Stimulated activated CD4-positive, alpha-beta T cell treated with anti-CD3 and anti-CD28 coated beads, Interleukin-4, amount 100 ng/mL, for 48 hours (primary cell): ENCODE data around the gene RAD23B.
A peak's percentile ranks its signal among the peaks of the same experiment; 100 is the strongest.

Source experiments
- DNase-seq, 2 donors: peaks; one replicate each; pipeline ENCODE4 v3.0.0-alpha.2; 2020; ENCODE audit warnings: low read depth in 2 of 2

Gene RAD23B

DNA sequence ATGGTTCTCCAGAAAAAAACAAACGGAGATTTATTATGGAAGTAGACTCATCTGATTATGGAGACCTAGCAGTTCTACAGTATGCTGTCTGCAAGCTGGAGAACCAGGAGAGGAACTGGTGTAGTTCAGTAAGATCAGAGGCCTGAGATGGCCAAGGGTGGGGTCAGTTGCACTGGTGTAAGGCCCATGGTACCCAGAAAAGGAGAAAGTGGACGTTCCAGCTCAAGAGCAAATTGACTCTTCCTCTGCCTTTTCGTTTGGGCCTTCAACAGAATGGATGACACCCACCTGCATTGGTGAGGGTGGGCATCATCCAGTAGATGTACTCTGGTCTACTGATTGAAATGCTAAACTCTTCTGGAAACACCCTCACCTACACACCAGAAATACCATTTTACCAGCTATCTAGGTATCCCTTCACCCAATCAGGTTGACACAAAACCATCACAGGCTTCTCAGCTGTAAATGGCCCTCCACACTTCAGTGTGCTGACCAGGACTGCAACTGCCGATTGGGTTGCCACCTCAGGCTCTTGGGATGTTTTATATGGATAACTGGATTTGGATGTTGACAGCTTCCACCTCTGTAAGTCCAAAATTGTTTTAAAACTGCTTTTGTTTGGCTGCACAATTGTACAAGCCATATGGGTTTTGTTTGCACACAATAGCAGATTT lies 51.2 kb downstream of the RAD23B start:
- no peak for DNase-seq

GRCh38 chr9:107335331-107335730 lies 52.3 kb downstream of the RAD23B start:
- no peak for DNase-seq

GRCh38 chr9:107336718-107337360 lies 53.8 kb downstream of the RAD23B start:
- DNase-seq, result no peak

GRCh38 chr9:107337676-107338590 lies 54.9 kb downstream of the RAD23B start:
- no peak for DNase-seq

DNA sequence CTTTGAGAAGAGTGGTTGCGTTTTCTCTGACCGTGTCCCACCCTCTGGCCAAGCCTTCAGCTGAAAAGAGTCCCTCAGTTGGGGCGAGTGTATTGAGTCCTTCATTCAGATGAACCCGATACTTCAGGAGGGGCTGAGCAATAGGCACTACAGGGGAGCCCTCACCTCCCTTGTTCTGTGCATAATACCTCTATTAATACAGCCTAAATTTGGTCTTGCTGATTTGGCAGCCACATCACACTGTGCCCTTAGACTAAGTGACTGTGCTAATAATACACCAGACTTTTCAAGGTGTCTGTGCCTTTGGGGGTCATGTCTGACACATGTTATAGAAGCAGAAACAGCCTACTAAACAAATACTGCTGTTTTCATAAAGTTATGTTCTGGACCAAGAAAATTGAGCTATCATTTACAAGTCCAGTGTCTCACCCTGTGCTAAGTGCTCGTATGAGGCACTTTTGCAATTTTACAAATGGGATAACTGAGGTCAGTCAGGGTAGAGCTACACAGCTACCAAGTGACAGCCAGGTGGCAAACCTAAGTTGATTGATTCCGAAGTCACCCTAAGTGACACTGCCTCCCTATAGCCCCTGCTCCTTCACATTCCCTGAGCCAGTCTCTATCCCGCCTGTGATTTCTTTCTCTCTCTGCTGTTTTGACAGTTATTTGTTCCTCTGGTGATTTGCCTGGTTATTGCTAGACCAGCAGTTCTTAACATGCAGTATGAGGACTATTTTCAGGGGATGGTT lies 56.0 kb downstream of the RAD23B start:
- DNase-seq, result no peak

DNA sequence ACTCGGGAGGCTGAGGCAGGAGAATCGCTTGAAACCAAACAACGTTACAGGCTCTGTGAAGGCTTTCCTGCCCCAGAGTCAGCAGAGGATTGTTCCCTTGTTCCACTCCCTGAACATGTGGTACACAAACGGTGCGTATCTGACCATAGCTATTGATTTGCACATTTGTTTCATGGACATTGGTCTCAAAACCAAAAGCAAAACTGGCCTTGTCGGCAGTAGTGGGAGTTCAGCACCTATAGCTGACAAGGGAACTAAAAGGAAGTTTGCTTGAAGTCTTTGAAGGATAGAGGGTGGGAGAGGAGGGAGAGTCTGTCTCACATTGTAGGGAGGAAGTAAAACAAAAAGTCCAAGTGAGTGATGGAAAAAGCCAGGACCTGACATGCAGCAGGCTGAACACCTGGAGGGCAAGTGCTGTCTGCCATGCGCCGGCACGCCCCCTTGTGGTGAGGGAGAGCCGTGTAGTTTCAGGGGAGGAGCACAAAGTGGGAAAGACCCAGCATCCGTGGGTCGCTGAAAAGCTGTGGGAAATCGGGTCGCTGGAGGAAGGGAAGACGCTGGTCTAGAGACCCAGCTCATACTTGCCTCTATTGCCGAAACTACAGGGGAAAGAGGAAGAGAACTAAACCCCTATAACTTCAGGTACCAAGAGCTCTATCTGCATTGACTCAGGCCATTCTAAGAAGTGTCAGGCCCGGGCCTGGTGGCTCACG lies 58.0 kb downstream of the RAD23B start:
- peak; percentile 79 to 82 for DNase-seq

DNA sequence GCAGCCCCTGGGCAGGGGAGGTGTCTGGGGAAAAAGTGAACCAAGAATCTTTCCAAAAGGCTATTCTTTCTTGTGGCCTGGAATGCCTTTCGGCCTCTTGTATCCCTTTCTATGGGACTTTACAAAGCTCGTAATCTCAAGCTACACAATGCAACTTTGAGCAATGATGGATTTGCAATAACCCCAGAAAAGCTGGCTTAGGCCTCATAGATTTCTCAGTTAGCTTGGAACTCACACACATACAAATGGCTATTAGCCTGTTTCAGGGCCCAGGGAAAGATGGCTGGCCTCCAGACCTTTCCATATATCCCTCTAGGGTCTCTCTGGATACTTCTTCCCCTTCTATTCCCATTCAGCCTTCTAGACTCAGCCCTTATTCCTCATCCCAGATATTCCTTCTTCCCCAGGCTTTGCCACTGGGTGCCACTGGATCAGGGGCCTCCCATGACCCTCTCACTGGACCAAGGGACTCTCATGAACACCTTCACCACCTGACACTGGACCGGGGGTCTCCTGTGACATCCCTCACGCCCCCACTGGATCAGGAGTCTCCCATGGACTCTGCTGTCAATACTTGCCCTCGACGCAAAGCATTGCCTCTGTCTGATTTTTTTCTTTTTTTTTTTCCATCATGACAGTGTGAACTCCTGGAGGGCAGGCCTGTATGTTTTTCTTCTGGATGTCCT lies 59.5 kb downstream of the RAD23B start:
- no peak for DNase-seq

GRCh38 chr9:107345327-107345726 lies 62.2 kb downstream of the RAD23B start:
- no peak for DNase-seq

- DNase-seq, result no peak
These were observed 65.8 kb downstream of the RAD23B start for GRCh38 chr9:107348836-107349235.

GRCh38 chr9:107350443-107350842 lies 67.4 kb downstream of the RAD23B start:
- no peak for DNase-seq

DNA sequence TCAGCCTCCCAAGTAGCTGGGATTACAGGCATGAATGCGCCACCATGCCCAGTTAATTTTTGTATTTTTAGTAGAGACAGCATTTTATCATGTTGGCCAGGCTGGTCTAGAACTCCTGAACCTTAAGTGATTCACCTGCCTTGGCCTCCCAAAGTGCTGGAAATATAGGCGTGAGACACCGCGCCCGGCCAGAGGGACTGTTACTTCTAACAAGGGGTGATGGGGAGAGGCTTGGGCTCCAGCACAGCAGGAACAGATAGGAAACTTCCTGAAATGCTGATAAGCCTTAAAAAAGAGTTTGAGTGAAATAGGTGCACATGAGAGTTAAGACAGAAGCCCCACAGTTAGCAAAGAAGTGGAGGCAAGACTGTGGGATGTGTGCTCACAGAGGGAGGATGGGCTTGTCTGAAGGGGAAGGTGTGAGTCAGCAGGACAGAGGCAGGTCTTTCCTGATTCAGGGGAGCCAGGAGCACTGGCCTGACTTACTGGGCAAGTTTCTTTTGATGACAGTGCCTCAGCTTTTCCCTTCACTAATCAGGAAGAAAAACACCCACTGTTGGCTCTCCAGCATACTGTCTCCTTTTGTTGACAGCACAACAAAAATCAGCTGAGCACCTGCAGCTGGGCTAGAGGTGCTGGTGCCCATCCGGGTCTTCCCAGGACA lies 68.4 kb downstream of the RAD23B start:
- DNase-seq, result no peak

DNA sequence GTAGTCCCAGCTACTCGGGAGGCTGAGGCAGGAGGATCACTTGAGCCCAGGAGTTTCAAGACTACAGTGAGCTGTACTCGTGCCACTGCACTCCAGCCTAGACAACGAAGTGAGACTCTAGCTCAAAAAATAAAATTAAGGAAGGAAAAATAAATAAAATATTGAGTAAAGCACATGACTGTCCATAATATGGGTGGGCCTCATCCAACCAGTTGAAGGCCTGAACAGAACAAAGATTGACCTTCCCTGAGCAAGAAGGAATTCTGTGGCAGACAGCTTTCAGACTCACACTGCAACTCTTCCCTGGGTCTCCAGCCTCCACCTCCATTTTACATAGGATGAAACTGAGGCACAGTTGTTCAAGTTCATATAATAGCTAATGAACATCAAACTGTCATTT lies 72.3 kb downstream of the RAD23B start:
- DNase-seq, result no peak

- DNase-seq, result no peak
These were observed 75.9 kb downstream of the RAD23B start for GRCh38 chr9:107358986-107359385.

DNA sequence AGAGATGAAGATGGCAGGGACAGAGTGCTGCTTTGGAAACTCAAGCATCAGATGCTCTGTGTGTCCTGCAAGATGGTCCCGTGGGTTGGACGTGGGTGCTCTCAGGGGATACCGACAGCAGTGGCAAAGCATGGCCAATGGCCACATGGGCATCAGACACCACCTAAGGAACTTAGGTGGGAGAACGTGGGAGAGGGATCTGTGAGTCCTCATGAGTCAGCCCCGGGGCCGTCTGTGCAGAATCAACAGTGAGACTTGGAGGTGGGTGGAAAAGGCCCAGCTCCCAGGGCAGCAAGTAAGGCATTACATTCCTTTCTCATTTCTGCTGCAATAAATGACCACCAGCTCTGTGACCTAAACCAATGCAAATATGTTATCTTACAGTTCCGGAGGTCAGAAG lies 77.0 kb downstream of the RAD23B start:
- DNase-seq, result no peak

- DNase-seq, result no peak
These were observed 78.7 kb downstream of the RAD23B start for GRCh38 chr9:107361816-107362215.

DNA sequence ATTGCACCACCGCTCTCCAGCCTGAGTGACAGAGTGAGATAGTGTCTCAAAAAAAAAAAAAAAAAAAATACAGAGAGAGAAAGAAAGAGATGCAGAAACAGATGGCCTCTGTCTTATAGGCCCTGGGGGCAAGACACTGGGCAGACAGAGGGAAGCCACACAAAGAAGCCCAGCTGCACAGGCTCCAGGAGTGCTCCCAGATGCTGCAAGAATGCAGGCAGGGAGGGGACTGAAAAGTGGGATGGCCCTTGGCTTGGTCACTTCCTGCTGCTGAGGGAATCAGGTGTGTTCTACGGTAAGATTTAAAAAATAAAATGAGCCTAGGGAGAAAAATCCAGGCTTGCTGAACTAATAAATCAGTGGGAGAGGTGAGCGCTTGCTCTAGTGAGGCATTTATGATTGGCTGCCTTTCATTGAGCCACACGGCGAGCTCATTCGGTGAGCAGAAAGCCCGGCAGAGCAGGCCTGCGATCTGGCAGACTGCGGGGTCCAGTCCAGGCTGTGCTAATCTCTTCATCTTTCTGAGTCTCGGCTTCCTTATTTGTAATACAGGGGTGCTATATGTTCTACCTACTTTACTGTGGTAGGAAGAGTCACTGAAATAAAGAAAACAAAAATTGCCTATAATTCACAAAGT lies 80.6 kb downstream of the RAD23B start:
- DNase-seq, result no peak

DNA sequence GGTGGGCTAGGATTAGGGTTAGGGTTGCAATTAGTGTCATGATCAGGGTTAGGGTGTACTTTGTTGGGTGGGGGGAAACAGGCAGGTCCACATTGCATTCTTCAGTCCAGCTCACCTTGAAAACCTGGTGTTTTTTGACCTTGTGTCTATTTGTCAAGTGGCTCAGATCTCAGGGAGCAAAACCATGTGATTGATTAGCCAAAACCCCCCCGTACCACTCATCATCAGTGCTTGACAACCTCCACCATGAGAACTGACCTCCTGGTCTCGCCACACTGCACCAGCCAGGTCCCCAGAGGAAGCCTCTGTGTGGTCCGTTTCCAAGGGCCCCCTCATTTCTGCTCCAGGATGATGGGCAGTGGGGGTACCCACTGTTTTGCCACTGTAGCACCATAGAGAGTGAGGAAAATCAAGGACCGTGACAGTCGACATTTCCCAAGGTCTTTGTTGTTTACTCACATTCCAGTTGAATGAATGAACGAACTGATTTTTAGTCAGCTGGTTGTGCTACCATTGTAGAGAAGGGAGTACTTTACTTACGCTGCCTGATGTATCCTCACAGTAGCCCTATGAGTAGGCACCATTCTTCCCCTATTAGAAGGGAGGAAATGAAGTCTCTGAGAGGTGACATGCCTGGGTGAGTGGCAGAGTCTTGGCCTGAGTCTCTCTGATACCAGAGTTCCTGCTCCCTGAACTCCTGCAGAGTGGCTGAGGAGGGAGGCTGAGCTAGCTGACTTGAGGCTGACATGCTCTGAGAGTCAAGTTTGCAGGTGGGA lies 84.8 kb downstream of the RAD23B start:
- no peak for DNase-seq

GRCh38 chr9:107368696-107369095 lies 85.6 kb downstream of the RAD23B start:
- no peak for DNase-seq

DNA sequence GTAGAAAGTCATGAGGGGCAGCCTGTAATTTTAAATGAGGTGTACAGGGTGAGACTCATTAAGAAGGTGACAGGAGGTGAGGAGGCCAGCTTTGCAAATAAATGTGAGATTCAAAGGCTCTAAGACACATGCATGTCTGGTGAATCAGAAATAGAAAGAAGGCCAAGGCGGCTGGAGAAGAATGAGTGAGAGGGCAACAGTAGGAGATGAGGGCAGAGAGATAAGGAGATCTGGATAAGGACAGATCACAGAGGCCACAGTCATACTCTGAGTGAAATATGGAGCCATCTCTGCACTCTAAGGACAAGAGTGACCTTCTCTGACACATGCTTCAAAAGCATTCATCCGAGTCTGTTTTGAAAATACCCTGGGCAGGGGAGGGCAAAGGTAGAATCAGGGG lies 90.7 kb downstream of the RAD23B start:
- no peak for DNase-seq
